ENCODE data around the gene ABCC3.

Gene ABCC3

GRCh38 chr17:50684288-50684611 lies 49.6 kb downstream of the ABCC3 start:
- DNase-seq (ENCODE audit: low read depth in 2 of 2): no peak

- no peak for DNase-seq (ENCODE audit: low read depth in 2 of 2)
These were observed 50.1 kb downstream of the ABCC3 start for GRCh38 chr17:50684612-50685333.

GRCh38 chr17:50685334-50685665 lies 50.6 kb downstream of the ABCC3 start:
- no peak for DNase-seq (ENCODE audit: low read depth in 2 of 2)

GRCh38 chr17:50685691-50686493 lies 51.2 kb downstream of the ABCC3 start:
- no peak for DNase-seq (ENCODE audit: low read depth in 2 of 2)

- DNase-seq (ENCODE audit: low read depth in 2 of 2): no peak
These were observed 52.0 kb downstream of the ABCC3 start for GRCh38 chr17:50686494-50687199.

- DNase-seq (ENCODE audit: low read depth in 2 of 2): no peak
These were observed 52.8 kb downstream of the ABCC3 start for GRCh38 chr17:50687200-50688066.

GRCh38 chr17:50688245-50688644 lies 53.6 kb downstream of the ABCC3 start:
- no peak for DNase-seq (ENCODE audit: low read depth in 2 of 2)

- no peak for DNase-seq (ENCODE audit: low read depth in 2 of 2)
These were observed 54.6 kb downstream of the ABCC3 start for GRCh38 chr17:50689251-50689650.

GRCh38 chr17:50689956-50690886 lies 55.5 kb downstream of the ABCC3 start:
- DNase-seq (ENCODE audit: low read depth in 2 of 2): no peak

GRCh38 chr17:50690887-50691549 lies 56.3 kb downstream of the ABCC3 start:
- no peak for DNase-seq (ENCODE audit: low read depth in 2 of 2)

- no peak for DNase-seq (ENCODE audit: low read depth in 2 of 2)
These were observed 57.1 kb downstream of the ABCC3 start for GRCh38 chr17:50691550-50692447.

- DNase-seq (ENCODE audit: low read depth in 2 of 2): no peak
These were observed 57.9 kb downstream of the ABCC3 start for GRCh38 chr17:50692448-50693035.

GRCh38 chr17:50693036-50693682 lies 58.5 kb downstream of the ABCC3 start:
- no peak for DNase-seq (ENCODE audit: low read depth in 2 of 2)

GRCh38 chr17:50696365-50696879 lies 61.7 kb downstream of the ABCC3 start:
- no peak for DNase-seq (ENCODE audit: low read depth in 2 of 2)

GRCh38 chr17:50697062-50697461 lies 62.4 kb downstream of the ABCC3 start:
- no peak for DNase-seq (ENCODE audit: low read depth in 2 of 2)

GRCh38 chr17:50697663-50698272 lies 63.1 kb downstream of the ABCC3 start:
- no peak for DNase-seq (ENCODE audit: low read depth in 2 of 2)

- no peak for DNase-seq (ENCODE audit: low read depth in 2 of 2)
These were observed 64.7 kb downstream of the ABCC3 start for GRCh38 chr17:50699410-50699809.

GRCh38 chr17:50703162-50703561 lies 68.5 kb downstream of the ABCC3 start:
- DNase-seq (ENCODE audit: low read depth in 2 of 2): no peak
